ENCODE data around the gene ADAMTS20.

The ADAMTS20 gene

GRCh38 chr12:43332977-43333640, 218.9 kb downstream of the ADAMTS20 start:
- H3K79me1 ChIP-seq (ENCODE audit: low read length) = no peaks in the 10 kb centered on the region
- H3K27me3 ChIP-seq (ENCODE audit: insufficient read depth, low read length) = no peaks in the 10 kb centered on the region
- no peaks in the 10 kb centered on the region for H3K4me1 ChIP-seq (ENCODE audit: control insufficient read depth in 1 of 2, insufficient read depth in 2 of 2, low read length in 2 of 2)
- no peak overlapping the region for H3K18ac ChIP-seq (ENCODE audit: low read length)
- DNase-seq = peak in 1 of 2 donors; percentile 21
- no peak overlapping the region for H4K91ac ChIP-seq (ENCODE audit: low read depth, low read length)
- no peaks in the 10 kb centered on the region for H3K36me3 ChIP-seq (ENCODE audit: control insufficient read depth in 1 of 2, insufficient read depth in 2 of 2, low read length in 2 of 2)
- WGBS (ENCODE audit: extremely low coverage, insufficient coverage, insufficient read length) = no CpG with 5 or more reads among the region's 2 CpGs
- no peak overlapping the region for H2AFZ ChIP-seq (ENCODE audit: insufficient read depth, low read length, poor library complexity)
- H3K4me3 ChIP-seq (ENCODE audit: low read depth, low read length) = no peak overlapping the region
- H2BK120ac ChIP-seq (ENCODE audit: insufficient read depth, low read length, poor library complexity) = no peak overlapping the region
- peaks cover 3% of the 10 kb centered on the region for H3K9me3 ChIP-seq (ENCODE audit: insufficient read depth, low read depth, low read length)
- no peak overlapping the region for H4K8ac ChIP-seq (ENCODE audit: low read depth, low read length)
- H2AK5ac ChIP-seq (ENCODE audit: low read length) = no peak overlapping the region
- no peak overlapping the region for H2BK5ac ChIP-seq (ENCODE audit: low read depth, low read length, poor library complexity)
- no peak overlapping the region for H4K12ac ChIP-seq (ENCODE audit: low read depth, low read length)
- no peak overlapping the region for H3K4ac ChIP-seq (ENCODE audit: low read depth, low read length)
- no peak overlapping the region for H3K23ac ChIP-seq (ENCODE audit: low read length)
- no peak overlapping the region for H2BK12ac ChIP-seq (ENCODE audit: low read length)
- H3K4me2 ChIP-seq (ENCODE audit: low read length) = no peak overlapping the region
- H3K79me2 ChIP-seq (ENCODE audit: control insufficient read depth, insufficient read depth, low read length, poor library complexity) = no peaks in the 10 kb centered on the region
- H3K14ac ChIP-seq (ENCODE audit: low read length) = no peak overlapping the region
- H3K9ac ChIP-seq (ENCODE audit: low read length) = no peak overlapping the region
- no peak overlapping the region for H3K27ac ChIP-seq (ENCODE audit: low read depth, low read length)

DNA sequence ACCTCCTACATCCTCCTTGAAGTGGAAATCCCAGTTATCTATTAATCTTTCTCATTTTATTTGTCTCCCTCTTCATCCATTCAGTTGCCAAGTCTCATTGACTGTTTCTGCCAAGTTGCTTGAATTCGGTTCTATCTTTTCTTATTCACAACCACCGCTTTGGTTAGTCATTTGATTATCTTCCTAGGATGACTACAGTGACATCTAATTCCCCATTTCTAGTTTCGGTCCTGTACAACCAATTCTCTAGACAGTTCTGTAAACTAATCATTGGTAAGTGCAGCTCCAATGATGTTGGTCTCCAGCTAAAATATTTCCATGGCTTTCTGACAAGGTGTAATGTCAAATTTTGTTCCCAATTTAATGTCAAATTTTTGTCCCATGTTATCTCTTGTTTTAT, 220.1 kb downstream of the ADAMTS20 start:
- no peaks in the 10 kb centered on the region for H3K4me1 ChIP-seq (ENCODE audit: control insufficient read depth in 1 of 2, insufficient read depth in 2 of 2, low read length in 2 of 2)
- no peak overlapping the region for H3K18ac ChIP-seq (ENCODE audit: low read length)
- H3K36me3 ChIP-seq (ENCODE audit: control insufficient read depth in 1 of 2, insufficient read depth in 2 of 2, low read length in 2 of 2) = no peaks in the 10 kb centered on the region
- H3K79me1 ChIP-seq (ENCODE audit: low read length) = no peaks in the 10 kb centered on the region
- H3K4ac ChIP-seq (ENCODE audit: low read depth, low read length) = no peak overlapping the region
- H3K14ac ChIP-seq (ENCODE audit: low read length) = no peak overlapping the region
- H2BK120ac ChIP-seq (ENCODE audit: insufficient read depth, low read length, poor library complexity) = no peak overlapping the region
- H3K27me3 ChIP-seq (ENCODE audit: insufficient read depth, low read length) = no peaks in the 10 kb centered on the region
- H2BK12ac ChIP-seq (ENCODE audit: low read length) = no peak overlapping the region
- H2BK5ac ChIP-seq (ENCODE audit: low read depth, low read length, poor library complexity) = no peak overlapping the region
- no peak overlapping the region for H4K8ac ChIP-seq (ENCODE audit: low read depth, low read length)
- no peak overlapping the region for H4K91ac ChIP-seq (ENCODE audit: low read depth, low read length)
- DNase-seq = no peak
- H3K9ac ChIP-seq (ENCODE audit: low read length) = no peak overlapping the region
- no peak overlapping the region for H4K12ac ChIP-seq (ENCODE audit: low read depth, low read length)
- H2AK5ac ChIP-seq (ENCODE audit: low read length) = no peak overlapping the region
- H3K4me3 ChIP-seq (ENCODE audit: low read depth, low read length) = no peak overlapping the region
- no peak overlapping the region for H3K27ac ChIP-seq (ENCODE audit: low read depth, low read length)
- peaks cover 3% of the 10 kb centered on the region for H3K9me3 ChIP-seq (ENCODE audit: insufficient read depth, low read depth, low read length)
- WGBS (ENCODE audit: extremely low coverage, insufficient coverage, insufficient read length) = no CpG with 5 or more reads among the region's 3 CpGs
- no peak overlapping the region for H2AFZ ChIP-seq (ENCODE audit: insufficient read depth, low read length, poor library complexity)
- no peaks in the 10 kb centered on the region for H3K79me2 ChIP-seq (ENCODE audit: control insufficient read depth, insufficient read depth, low read length, poor library complexity)
- H3K4me2 ChIP-seq (ENCODE audit: low read length) = no peak overlapping the region
- no peak overlapping the region for H3K23ac ChIP-seq (ENCODE audit: low read length)

GRCh38 chr12:43329375-43329774, 222.6 kb downstream of the ADAMTS20 start:
- no peaks in the 10 kb centered on the region for H3K27me3 ChIP-seq (ENCODE audit: insufficient read depth, low read length)
- H3K27ac ChIP-seq (ENCODE audit: low read depth, low read length) = no peak overlapping the region
- no peak overlapping the region for H2AK5ac ChIP-seq (ENCODE audit: low read length)
- peaks cover 3% of the 10 kb centered on the region for H3K9me3 ChIP-seq (ENCODE audit: insufficient read depth, low read depth, low read length)
- no peak overlapping the region for H3K4ac ChIP-seq (ENCODE audit: low read depth, low read length)
- no peak overlapping the region for H4K91ac ChIP-seq (ENCODE audit: low read depth, low read length)
- H2BK12ac ChIP-seq (ENCODE audit: low read length) = no peak overlapping the region
- no peak overlapping the region for H3K4me3 ChIP-seq (ENCODE audit: low read depth, low read length)
- H3K4me2 ChIP-seq (ENCODE audit: low read length) = no peak overlapping the region
- H4K8ac ChIP-seq (ENCODE audit: low read depth, low read length) = no peak overlapping the region
- H3K9ac ChIP-seq (ENCODE audit: low read length) = no peak overlapping the region
- no peak overlapping the region for H3K14ac ChIP-seq (ENCODE audit: low read length)
- H3K79me2 ChIP-seq (ENCODE audit: control insufficient read depth, insufficient read depth, low read length, poor library complexity) = no peaks in the 10 kb centered on the region
- no peak overlapping the region for H3K23ac ChIP-seq (ENCODE audit: low read length)
- WGBS (ENCODE audit: extremely low coverage, insufficient coverage, insufficient read length) = no CpG with 5 or more reads among the region's 1 CpG
- H3K79me1 ChIP-seq (ENCODE audit: low read length) = no peaks in the 10 kb centered on the region
- H2BK120ac ChIP-seq (ENCODE audit: insufficient read depth, low read length, poor library complexity) = no peak overlapping the region
- no peak overlapping the region for H4K12ac ChIP-seq (ENCODE audit: low read depth, low read length)
- no peak for DNase-seq
- H3K4me1 ChIP-seq (ENCODE audit: control insufficient read depth in 1 of 2, insufficient read depth in 2 of 2, low read length in 2 of 2) = no peaks in the 10 kb centered on the region
- no peaks in the 10 kb centered on the region for H3K36me3 ChIP-seq (ENCODE audit: control insufficient read depth in 1 of 2, insufficient read depth in 2 of 2, low read length in 2 of 2)
- no peak overlapping the region for H3K18ac ChIP-seq (ENCODE audit: low read length)
- no peak overlapping the region for H2AFZ ChIP-seq (ENCODE audit: insufficient read depth, low read length, poor library complexity)
- no peak overlapping the region for H2BK5ac ChIP-seq (ENCODE audit: low read depth, low read length, poor library complexity)

- no peak overlapping the region for H3K4ac ChIP-seq (ENCODE audit: low read depth, low read length)
- no peaks in the 10 kb centered on the region for H3K79me2 ChIP-seq (ENCODE audit: control insufficient read depth, insufficient read depth, low read length, poor library complexity)
- H4K91ac ChIP-seq (ENCODE audit: low read depth, low read length) = no peak overlapping the region
- H3K9ac ChIP-seq (ENCODE audit: low read length) = no peak overlapping the region
- DNase-seq = no peak
- H4K8ac ChIP-seq (ENCODE audit: low read depth, low read length) = no peak overlapping the region
- H2BK120ac ChIP-seq (ENCODE audit: insufficient read depth, low read length, poor library complexity) = no peak overlapping the region
- H3K14ac ChIP-seq (ENCODE audit: low read length) = no peak overlapping the region
- H3K18ac ChIP-seq (ENCODE audit: low read length) = no peak overlapping the region
- H3K23ac ChIP-seq (ENCODE audit: low read length) = no peak overlapping the region
- no peak overlapping the region for H3K4me2 ChIP-seq (ENCODE audit: low read length)
- H2AK5ac ChIP-seq (ENCODE audit: low read length) = no peak overlapping the region
- no peak overlapping the region for H2BK5ac ChIP-seq (ENCODE audit: low read depth, low read length, poor library complexity)
- no CpG with 5 or more reads among the region's 5 CpGs for WGBS (ENCODE audit: extremely low coverage, insufficient coverage, insufficient read length)
- no peaks in the 10 kb centered on the region for H3K4me1 ChIP-seq (ENCODE audit: control insufficient read depth in 1 of 2, insufficient read depth in 2 of 2, low read length in 2 of 2)
- no peaks in the 10 kb centered on the region for H3K79me1 ChIP-seq (ENCODE audit: low read length)
- H4K12ac ChIP-seq (ENCODE audit: low read depth, low read length) = no peak overlapping the region
- H3K4me3 ChIP-seq (ENCODE audit: low read depth, low read length) = no peak overlapping the region
- H2AFZ ChIP-seq (ENCODE audit: insufficient read depth, low read length, poor library complexity) = no peak overlapping the region
- no peaks in the 10 kb centered on the region for H3K27me3 ChIP-seq (ENCODE audit: insufficient read depth, low read length)
- peaks cover 3% of the 10 kb centered on the region for H3K9me3 ChIP-seq (ENCODE audit: insufficient read depth, low read depth, low read length)
- H2BK12ac ChIP-seq (ENCODE audit: low read length) = no peak overlapping the region
- no peak overlapping the region for H3K27ac ChIP-seq (ENCODE audit: low read depth, low read length)
- H3K36me3 ChIP-seq (ENCODE audit: control insufficient read depth in 1 of 2, insufficient read depth in 2 of 2, low read length in 2 of 2) = no peaks in the 10 kb centered on the region
These were observed 226.2 kb downstream of the ADAMTS20 start for GRCh38 chr12:43325786-43326185.

Data from trophoblast cell (in vitro differentiated cells and primary cell).